Neural cell (in vitro differentiated cells): ENCODE data around the gene TATDN2. TPM values are rescaled to one million over a fixed set of nuclear protein-coding genes. Genes with fewer than 3 reads are reported as not detected.

Source experiments
- H2AFZ ChIP-seq: fragments of 200-600, 300-800 bp; sonication (generic), shearing (Covaris generic); 2 replicates; pipeline ENCODE4 v1.6.0; 2014; ENCODE audit warnings: low read depth, mild to moderate bottlenecking, antibody characterized with exemption, low read length, moderate library complexity
- H3F3A ChIP-seq: fragments of 200-600 bp; shearing (Covaris generic); 2 replicates; pipeline ENCODE4 v1.6.1; 2016; ENCODE audit warnings: mild to moderate bottlenecking, moderate library complexity, mixed read lengths, antibody characterized with exemption, low read length; ENCODE audit not compliant: insufficient read depth, poor library complexity, severe bottlenecking
- H3K27ac ChIP-seq: fragments of 200-600, 300-800 bp; sonication (generic), shearing (Covaris generic); 2 replicates; pipeline ENCODE4 v1.5.1; 2014; ENCODE audit warnings: mild to moderate bottlenecking, low read length, moderate library complexity
- H3K27me3 ChIP-seq: fragments of 300-800, 200-600 bp; sonication (generic), shearing (Covaris generic); 2 replicates; pipeline ENCODE4 v1.6.0; 2014; ENCODE audit warnings: mild to moderate bottlenecking, low read depth, low read length, moderate library complexity; ENCODE audit not compliant: insufficient read depth
- H3K36me3 ChIP-seq: fragments of 300-800, 200-600 bp; sonication (generic), shearing (Covaris generic); 2 replicates; pipeline ENCODE4 v1.5.1; 2014; ENCODE audit warnings: mild to moderate bottlenecking, antibody characterized with exemption, low read length, moderate library complexity; ENCODE audit not compliant: insufficient read depth
- H3K4me2 ChIP-seq: fragments of 300-800, 200-600 bp; sonication (generic), shearing (Covaris generic); 2 replicates; pipeline ENCODE4 v1.6.0; 2014; ENCODE audit warnings: mild to moderate bottlenecking, low read length
- H3K4me3 ChIP-seq: fragments of 300-800, 200-600 bp; sonication (generic), shearing (Covaris generic); 2 replicates; pipeline ENCODE4 v1.5.1; 2014; ENCODE audit warnings: mild to moderate bottlenecking, low read length, moderate library complexity
- H3K79me2 ChIP-seq: fragments of 200-600 bp; shearing (Covaris generic); replicated peaks from 2 replicates; pipeline ENCODE4 v1.6.0; 2014; ENCODE audit warnings: mild to moderate bottlenecking, low read length, moderate library complexity; ENCODE audit not compliant: insufficient read depth
- H3K9ac ChIP-seq: fragments of 300-800, 200-600 bp; sonication (generic), shearing (Covaris generic); 2 replicates; pipeline ENCODE4 v1.6.1; 2016; ENCODE audit warnings: mild to moderate bottlenecking, low read length, mixed read lengths
- H3K9me2 ChIP-seq: fragments of 200-600 bp; shearing (Covaris generic); 2 replicates; pipeline ENCODE4 v1.6.1; 2016; ENCODE audit warnings: mild to moderate bottlenecking, low read length, mixed read lengths; ENCODE audit not compliant: insufficient read depth
- H3K9me3 ChIP-seq: fragments of 200-600, 300-800 bp; sonication (generic), shearing (Covaris generic); 2 replicates; pipeline ENCODE4 v1.6.1; 2016; ENCODE audit warnings: mild to moderate bottlenecking, mixed run types, low read length, moderate library complexity, mixed read lengths
- H4K20me1 ChIP-seq: fragments of 200-600 bp; shearing (Covaris generic); 2 replicates; pipeline ENCODE4 v1.6.1; 2016; ENCODE audit warnings: mild to moderate bottlenecking, mixed run types; ENCODE audit not compliant: insufficient read depth
- CTCF ChIP-seq: fragments of 450-650 bp; IDR thresholded peaks from 2 replicates; pipeline ENCODE4 v1.5.1; 2014; ENCODE audit warnings: antibody characterized with exemption, mild to moderate bottlenecking, moderate library complexity; ENCODE audit not compliant: poor library complexity, severe bottlenecking
- EP300 ChIP-seq: fragments of 450-650 bp; conservative IDR thresholded peaks from 2 replicates; pipeline ENCODE4 v1.6.1; 2014; ENCODE audit warnings: antibody characterized with exemption, mild to moderate bottlenecking, moderate library complexity; ENCODE audit not compliant: poor library complexity, severe bottlenecking
- EZH2 ChIP-seq: fragments of 200-600, 300-800 bp; shearing (Covaris generic), sonication (generic); IDR thresholded peaks from 2 replicates; pipeline ENCODE4 v1.6.1; 2014; ENCODE audit warnings: antibody characterized with exemption, low read length, borderline replicate concordance, mild to moderate bottlenecking; ENCODE audit not compliant: insufficient read depth, poor library complexity, severe bottlenecking
- MXI1 ChIP-seq: fragments of 450-650 bp; conservative IDR thresholded peaks from 2 replicates; pipeline ENCODE4 v1.6.1; 2014; ENCODE audit warnings: antibody characterized with exemption, mild to moderate bottlenecking; ENCODE audit not compliant: poor library complexity, severe bottlenecking
- POLR2AphosphoS5 ChIP-seq: IDR thresholded peaks from 2 replicates; pipeline ENCODE4 v1.6.1; 2012
- REST ChIP-seq: IDR thresholded peaks from 2 replicates; pipeline ENCODE4 v1.6.1; 2012; ENCODE audit warnings: borderline replicate concordance
- SMC3 ChIP-seq: fragments of 450-650 bp; conservative IDR thresholded peaks from 2 replicates; pipeline ENCODE4 v1.6.1; 2014; ENCODE audit warnings: antibody characterized with exemption, mild to moderate bottlenecking, moderate library complexity; ENCODE audit not compliant: poor library complexity
- TAF1 ChIP-seq: IDR thresholded peaks from 2 replicates; pipeline ENCODE4 v1.6.1; 2012; ENCODE audit warnings: low read depth
- polyA plus RNA-seq: library from polyadenylated mRNA; depleted of rRNA; stranded (reverse); fragments of >200 nt; gene quantifications from 2 replicates; pipeline ENCODE4 v1.2.3, GENCODE V29; 2014

TATDN2 gene
- polyA plus RNA-seq, 1 donor from 2014 or later, result 22.1 TPM

- Histone ChIP-seq H3K9me2 (no peaks in the 10 kb centered on the region), H3K79me2 (no peaks in the 10 kb centered on the region), H3K27ac (no peak overlapping the region), H3K36me3 (no peaks in the 10 kb centered on the region), H2AFZ (no peak overlapping the region), H3K9me3 (no peaks in the 10 kb centered on the region), H4K20me1 (no peaks in the 10 kb centered on the region), H3K27me3 (no peaks in the 10 kb centered on the region), H3K4me3 (no peak overlapping the region), H3K9ac (no peak overlapping the region), H3F3A (no peaks in the 10 kb centered on the region), H3K4me2 (no peak overlapping the region)
- TF ChIP-seq REST, result no peak
- TF ChIP-seq EP300, result no peak
Observed at GRCh38 chr3:10242182-10243065, 5.8 kb upstream of the TATDN2 start.

GRCh38 chr3:10244009-10244408, 4.2 kb upstream of the TATDN2 start:
- H3K27me3 ChIP-seq, result no peaks in the 10 kb centered on the region

More at GRCh38 chr3:10244009-10244408, 4.2 kb upstream of the TATDN2 start:
- H3K9me2 ChIP-seq, result no peaks in the 10 kb centered on the region
- no peak overlapping the region for H3K4me2 ChIP-seq
- no peak overlapping the region for H3K27ac ChIP-seq
- no peak overlapping the region for H3K4me3 ChIP-seq
- no peaks in the 10 kb centered on the region for H3F3A ChIP-seq
- no peaks in the 10 kb centered on the region for H3K79me2 ChIP-seq
- no peaks in the 10 kb centered on the region for H3K9me3 ChIP-seq
- H3K36me3 ChIP-seq, result no peaks in the 10 kb centered on the region
- H4K20me1 ChIP-seq, result no peaks in the 10 kb centered on the region
- TF ChIP-seq TAF1, result no peak
- TF ChIP-seq EZH2, result no peak
- TF ChIP-seq EP300, result no peak
- no peak for TF ChIP-seq SMC3
- no peak for TF ChIP-seq POLR2AphosphoS5
- TF ChIP-seq MXI1, result no peak
- TF ChIP-seq REST, result no peak
- no peak for TF ChIP-seq CTCF
- H2AFZ ChIP-seq, result no peak overlapping the region
- no peak overlapping the region for H3K9ac ChIP-seq
